Fibroblast of skin of abdomen (primary cell): ENCODE data around the gene METTL23.
"Not testable (repeated sequence)": the region's sequence is repeated elsewhere in the genome, so short reads cannot be mapped to it uniquely, and the experiment has no call there.

Experiments used
- DNase-seq: peaks from one replicate; pipeline ENCODE4 v3.0.0-alpha.2; 2013

METTL23 gene

DNA sequence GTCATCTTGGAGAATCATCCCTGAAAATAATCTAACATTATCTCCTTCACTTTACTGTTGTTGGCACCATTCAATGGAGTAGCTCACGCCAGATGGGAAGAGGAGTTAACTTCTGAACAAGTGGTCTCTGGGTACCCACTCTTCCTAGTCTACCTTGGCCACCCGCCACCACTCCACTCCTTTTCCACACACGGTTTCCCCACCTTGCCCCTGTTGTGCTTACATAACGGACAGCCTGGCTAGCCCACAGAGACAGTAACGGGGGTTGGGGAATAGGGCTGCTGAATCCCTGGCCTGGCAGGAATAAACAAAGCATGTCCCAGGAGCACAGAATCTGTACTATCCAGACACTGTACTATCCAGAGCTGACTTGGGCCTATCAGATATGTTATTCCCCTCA is 12.3 kb upstream of the METTL23 start:
- DNase-seq, result no peak

DNA sequence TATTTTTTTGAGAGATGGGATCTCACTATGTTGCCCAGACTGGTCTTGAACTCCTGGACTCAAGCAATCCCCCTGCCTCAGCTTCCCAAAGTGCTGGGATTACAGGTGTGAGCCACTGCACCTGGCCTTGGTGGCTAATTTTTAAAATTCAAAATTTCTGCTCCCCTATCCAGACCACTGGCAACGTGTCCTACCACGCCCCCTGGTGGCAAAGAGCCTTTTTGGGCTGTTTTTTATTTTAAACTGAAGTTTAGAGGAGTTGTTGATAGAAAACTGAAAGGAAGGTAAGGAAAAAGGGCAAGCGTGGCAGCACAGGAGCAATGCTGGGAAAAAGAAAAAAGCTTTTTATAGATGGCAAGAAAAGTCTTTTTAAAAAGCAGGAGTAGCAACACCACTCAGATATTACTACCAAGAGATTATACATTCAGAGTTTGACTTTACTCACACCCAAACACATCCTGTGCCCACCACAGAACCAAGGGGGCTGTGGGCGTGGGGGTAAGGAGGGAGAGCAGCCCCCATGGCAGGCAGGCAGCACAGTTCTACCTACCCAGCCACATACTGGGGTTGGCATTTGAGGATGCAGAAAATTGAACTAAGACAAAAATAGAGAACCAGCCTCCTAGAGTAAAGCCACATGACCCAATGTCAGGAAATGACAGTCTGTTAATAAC is 11.7 kb upstream of the METTL23 start:
- DNase-seq, result peak; percentile 45

DNA sequence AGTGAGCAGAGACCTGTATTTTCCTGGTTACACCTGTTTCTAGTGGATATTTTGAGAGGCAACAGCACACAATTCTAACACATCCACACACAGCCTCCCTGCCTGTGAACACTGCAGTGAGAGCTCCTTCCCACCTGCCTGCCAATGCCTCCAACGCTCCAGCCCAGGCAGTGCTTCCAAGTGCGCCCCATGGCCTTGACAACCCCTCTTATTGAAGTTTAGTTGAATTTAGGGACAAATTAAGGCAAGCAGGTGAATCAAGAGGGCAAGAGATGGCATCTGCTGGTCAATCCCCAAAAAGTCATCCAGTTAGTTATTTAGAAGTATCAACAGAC is 11.2 kb upstream of the METTL23 start:
- DNase-seq, result no peak

DNA sequence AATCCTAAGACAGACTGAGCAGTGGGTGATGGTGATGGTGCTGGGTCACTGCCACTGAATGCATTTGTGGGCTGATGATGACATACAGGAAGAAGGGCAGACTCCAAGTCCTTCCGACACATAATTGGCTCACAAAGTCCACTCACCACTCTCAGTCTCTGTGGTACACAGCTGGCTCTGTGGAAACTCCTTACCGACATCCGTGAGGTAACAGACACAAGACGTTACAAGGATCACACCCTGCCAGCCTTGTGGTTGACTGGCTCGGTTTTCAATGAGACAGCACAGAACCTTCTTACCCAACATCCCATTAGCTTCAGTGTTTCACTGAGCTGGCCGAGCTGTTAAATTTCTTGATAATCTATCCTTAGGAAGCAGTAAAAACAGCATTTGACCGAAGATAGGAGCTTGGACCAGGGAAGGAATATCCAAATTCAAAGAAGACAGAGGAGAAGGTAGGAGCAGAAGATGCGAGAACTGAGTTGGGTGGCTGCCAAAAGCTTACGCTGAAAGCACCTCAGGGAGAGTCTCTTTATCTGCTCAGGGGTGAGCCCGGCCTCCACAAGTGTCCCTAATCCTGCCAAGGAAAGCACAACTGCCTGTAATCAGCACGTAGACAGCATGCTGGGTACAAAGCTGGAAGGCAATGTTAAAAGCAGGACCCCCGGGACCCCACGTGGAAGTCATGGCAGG is 10.3 kb upstream of the METTL23 start:
- DNase-seq, result peak; percentile 97

DNA sequence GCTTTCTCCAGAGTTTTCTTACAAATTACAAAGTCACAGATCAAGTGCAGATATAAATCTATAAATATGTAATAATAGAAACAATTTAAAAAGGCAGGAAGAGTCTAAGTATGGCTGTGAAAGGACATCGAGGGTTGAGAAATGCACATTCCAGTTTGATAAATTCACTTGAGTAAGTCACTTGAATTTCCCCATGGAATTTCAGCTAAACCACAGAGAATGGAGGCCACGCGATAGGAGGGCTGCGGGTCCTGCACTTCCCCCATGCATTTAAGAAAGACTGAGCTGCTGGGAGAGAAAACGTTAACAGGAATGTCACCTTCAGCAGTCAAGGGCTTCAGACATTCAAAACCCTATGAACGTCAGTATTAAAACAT is 9.8 kb upstream of the METTL23 start:
- DNase-seq, result peak; percentile 92

DNA sequence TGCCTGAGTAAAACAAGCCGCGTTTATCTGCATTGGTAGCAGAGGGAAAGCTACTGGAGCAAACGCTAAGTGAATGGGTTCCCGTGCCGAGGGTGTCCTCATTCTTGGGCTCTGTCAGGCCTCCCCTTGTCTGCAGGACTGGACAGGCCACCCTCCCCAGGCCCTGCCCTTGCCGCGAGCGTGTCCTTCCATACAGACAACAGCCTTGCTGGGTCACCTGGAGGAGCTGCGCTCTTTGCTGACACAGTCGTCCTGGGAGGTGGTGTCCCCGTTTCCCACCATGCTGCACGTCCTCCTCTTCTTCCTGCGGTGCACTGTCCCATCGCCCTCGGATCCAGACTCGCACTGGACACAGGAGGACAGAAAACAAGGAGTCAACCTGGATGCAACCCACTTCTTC is 8.1 kb upstream of the METTL23 start:
- DNase-seq, result no peak

DNA sequence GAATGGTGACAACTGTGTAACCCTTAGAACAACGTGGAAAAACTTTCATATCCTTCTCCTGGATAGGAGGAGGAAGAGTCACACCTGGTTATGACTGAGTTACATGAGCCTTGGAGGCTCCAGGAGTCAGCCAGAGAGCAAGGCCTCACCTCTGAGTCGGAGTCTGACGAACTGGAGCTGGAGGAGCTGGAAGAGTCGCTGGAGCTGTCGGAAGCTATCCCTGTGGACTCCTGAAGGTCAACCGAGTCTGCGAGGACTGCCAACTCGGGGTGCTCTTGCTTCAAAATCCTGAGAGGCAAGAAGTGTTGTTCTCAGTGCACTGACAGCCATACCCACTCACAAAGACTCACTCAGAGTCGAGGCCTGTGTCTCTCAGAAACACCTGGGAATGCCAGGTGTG is 6.4 kb upstream of the METTL23 start:
- DNase-seq, result no peak

DNA sequence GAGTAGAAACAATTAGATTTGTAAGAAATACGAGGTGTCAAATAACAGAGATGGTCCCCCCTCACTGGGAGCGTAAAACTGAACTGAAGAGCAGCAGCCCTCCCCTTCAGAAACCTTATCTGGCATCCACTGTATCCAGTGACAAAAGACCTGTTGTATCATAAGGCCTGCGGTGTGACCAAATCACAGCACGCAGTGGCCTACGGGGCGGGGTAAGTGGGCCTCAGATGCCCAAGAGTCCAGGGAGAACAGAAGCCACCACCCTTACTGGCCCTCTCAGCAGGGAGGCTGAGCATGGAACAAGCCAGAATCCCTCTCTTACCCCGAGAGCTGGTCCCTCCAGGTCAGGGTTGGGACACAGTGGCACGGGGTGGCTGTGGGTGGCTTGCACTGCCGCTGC is 5.7 kb upstream of the METTL23 start:
- no peak for DNase-seq

DNA sequence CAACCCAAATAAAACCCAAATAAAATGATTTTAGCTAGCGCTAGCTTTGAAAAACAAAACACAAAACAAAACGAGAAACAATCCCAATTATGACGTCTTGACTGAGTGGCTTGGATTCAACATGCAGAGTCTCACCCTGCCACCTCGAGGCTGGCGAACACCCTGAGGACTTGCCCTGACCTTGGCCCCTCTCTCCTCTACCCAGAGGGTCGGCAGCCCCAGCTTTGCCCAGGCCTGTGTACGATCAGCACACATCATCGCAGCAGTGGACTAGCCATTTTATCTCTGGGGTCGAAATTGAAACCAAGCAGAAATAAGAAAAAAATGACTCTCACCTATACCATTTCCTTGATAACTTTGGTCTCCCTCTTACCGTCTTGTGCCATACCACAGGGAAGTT is 5.2 kb upstream of the METTL23 start:
- no peak for DNase-seq

DNA sequence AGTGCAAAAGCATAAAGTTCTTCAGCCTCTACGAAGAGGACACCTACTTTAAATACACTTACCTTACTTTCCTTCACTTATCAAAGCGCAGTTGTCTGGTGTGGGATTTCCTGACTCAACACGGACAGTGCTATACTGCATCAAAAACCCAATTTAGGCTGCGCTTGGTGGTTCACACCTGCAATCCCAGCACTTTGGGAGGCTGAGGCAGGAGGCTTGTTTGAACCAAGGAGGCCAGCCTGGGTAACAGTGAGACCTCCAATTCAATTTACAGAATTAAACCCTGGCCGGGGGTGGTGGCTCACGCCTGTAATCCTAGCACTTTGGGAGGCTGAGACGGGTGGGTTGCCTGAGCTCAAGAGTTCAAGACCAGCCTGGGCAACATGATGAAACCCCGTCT is 4.4 kb upstream of the METTL23 start:
- no peak for DNase-seq

DNA sequence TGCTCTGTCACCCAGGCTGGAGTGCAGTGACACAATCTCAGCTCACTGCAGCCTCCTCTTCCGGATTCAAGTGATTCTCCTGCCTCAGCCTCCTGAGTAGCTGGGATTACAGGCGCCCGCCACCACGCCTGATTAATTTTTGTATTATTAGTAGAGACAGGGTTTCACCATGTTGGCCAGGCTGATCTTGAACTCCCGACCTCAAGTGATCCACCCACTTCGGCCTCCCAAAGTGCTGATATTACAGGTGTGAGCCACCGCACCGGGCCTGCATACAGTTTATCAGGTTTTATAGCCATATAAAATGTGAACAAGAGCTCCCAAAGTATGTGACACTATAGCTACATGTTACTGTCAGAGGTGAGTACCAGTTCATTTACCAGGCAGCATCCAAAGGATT is 3.7 kb upstream of the METTL23 start:
- not testable (repeated sequence) for DNase-seq

DNA sequence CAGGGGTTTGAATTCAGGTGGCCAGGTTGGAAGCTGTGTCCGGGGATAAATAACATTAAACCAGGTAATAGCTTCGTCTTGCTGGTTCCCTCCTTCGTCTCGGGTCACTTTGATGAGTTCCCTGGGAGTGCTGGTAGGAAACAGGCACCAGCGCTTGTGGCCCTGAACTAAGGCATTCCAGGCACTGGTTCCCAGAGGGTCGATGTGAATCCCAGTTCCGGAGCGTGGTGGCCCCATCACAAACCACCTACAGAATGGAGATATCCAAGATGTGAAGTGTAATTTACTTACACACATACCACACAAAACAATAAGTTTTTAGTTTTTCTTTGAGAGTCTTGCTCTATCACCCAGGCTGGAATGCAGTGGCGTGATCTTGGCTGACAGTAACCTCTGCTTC is 2.8 kb upstream of the METTL23 start:
- no peak for DNase-seq

DNA sequence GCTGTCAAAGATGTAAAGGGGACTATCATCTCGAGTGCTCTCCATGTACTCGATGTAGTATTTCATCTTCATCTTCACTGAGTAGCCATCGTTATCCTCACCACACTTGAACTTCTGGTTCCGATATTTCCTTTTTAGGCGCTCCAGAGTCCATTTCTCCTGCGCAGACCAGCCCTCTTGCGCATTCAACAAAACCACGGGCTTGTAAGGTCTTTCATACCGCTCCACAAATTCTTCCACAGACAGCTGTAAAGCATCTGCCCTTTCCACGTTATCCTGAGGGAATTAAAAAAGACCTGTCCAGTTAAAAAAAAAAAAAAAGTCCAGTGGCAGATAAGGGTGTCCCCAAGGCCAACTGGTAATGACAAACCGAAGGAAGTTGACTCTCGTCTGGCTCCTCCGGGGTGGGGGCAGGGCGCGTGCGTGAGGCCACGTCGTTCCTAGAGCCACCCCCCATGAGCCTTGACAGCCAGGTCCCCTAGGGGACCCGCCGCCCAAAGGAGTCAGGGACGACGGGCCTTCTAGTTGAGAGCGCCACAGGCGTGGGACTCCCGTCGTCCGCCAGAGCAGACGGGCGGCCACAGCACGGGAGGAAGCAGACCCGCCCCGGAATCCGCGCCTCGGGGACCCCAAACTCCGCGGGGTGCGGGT is 934 bp upstream of the METTL23 start:
- no peak for DNase-seq

DNA sequence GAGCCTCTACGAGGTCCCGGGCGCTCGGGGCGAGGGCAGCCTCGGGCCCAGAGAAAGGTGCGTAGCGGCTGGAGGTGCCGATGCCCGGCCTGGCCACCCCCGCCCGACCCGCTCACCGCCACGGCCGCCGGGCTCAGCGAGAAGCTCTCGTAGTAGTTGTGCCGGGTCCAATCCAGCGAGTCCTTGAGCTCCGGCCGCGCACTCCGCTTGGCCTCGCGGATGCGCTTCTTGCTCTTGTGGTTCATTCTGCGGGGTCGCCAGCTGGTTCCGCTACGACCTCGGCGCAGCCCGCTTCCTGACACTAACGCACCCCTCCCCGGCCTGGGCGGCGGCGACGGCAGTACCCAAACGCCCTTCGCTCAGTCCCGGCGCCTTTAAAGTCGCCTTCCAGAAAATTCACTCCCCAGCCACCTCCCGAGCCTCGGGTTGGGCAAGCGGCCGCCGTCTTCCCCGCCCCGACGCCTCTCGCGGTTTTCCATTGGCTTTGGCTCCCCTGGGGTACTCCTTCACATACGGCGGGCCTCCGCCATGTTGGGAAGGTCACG is 336 bp upstream of the METTL23 start, which contains the start of gene JMJD6:
JMJD6 (minus strand) TSS at position 376 of the 545 bp plus-strand sequence; CDS start at position 245, 131 bp downstream.
- peak; percentile 96 for DNase-seq

DNA sequence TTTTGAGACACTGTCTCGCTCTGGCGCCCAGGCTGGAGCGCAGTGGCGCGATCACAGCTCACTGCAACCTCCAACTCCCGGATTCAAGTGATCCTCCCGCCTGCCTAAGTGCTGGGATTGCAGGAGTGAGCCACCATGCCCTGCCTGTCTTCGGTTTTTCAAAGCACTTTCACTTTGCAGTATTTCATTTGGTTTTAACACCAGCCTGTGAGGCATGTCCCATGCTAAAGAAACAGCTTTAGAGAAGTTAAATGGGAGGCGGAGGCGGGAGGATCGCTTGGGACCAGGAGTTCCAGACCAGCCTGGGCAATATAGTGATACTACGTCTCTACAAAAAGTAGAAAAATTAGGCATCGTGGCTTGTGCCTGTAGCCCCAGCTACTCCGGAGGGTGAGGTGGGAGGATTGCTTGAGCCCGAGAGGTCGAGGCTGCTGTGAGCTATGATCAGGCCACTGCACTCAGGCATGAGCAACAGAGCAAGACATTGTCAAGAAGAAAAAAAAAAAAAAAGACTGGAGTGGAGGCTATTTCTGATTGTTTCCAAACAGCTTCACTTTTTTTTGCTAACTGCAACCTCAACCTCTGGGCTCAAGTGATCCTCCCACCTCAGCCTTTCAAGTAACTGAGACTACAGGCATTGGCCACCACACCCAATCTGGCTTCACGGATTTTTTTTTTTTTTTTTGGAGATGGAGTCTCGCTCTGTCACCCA is 1.3 kb downstream of the METTL23 start:
- DNase-seq, result no peak

DNA sequence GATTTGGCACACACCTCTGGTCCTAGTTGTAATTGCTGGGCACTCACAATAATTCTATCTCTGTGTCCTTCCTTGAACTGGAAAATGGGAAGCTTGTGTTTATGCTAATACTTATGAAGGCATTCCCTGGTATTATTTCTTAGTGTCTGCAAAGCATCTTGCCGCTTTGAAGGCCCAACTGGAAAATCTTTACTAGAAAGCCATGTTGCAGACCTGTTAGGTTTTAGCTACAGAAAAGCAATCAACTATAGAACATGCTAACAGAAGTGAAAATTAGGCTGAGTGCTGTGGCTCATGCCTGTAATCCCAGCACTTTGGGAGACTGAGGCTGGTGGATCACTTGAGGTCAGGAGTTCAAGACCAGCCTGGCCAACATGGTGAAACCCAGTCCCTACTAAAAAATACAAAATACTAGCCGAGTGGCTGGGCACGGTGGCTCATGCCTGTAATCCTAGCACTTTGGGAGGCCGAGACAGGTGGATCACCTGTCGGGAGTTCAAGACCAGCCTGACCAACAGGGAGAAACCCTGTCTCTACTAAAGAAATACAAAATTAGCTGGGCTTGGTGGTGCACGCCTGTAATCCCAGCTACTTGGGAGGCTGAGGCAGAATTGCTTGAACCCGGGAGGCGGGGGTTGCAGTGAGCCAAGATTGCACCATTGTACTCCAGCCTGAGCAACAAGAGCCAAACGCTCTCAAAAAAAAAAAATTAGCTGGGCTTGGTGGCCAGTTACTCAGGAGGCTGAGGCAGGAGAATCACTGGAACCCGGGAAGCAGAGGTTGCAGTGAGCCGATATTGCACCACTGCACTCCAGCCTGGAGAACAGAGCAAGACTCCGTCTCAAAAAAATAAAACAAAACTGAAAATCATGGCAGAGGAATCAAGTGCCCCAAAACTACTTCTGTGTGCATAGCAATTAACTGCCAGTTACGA is 5.4 kb downstream of the METTL23 start:
- not testable (repeated sequence) for DNase-seq

DNA sequence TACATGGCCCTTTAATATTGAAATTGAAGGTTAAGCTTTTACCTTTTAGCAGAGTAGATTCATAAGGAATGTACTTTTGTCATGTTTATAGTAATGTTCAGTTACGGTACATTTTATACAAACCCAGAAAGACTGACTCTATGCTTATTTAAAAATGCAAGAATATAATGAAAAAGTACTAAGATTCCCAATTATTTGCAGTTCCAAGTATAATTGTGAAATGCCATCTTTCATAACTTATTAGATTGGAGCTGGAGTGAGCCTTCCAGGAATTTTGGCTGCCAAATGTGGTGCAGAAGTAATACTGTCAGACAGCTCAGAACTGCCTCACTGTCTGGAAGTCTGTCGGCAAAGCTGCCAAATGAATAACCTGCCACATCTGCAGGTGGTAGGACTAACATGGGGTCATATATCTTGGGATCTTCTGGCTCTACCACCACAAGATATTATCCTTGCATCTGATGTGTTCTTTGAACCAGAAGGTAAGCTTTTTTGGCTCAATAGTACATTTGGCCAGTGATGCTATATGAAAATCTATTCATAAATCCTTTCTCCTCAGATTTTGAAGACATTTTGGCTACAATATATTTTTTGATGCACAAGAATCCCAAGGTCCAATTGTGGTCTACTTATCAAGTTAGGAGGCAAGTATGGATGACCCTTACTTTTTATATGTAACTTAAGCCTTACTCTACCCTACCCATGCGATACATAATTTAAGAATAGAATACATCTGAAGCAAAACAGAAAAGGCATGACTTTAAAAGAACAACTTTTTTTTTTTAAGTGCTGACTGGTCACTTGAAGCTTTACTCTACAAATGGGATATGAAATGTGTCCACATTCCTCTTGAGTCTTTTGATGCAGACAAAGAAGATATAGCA is 6.3 kb downstream of the METTL23 start:
- DNase-seq, result no peak

DNA sequence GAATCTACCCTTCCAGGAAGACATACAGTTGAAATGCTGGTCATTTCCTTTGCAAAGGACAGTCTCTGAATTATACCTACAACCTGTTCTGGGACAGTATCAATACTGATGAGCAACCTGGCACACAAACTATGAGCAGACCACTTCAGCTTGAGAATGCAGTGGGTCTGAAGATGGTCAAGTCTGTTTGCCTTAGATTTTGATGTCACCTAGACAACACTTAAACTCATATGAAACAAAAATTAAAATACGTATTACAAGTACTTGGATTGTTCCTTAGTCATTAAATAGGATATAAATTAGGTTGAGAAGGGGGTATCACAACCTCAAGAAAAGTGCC is 6.9 kb downstream of the METTL23 start:
- no peak for DNase-seq

DNA sequence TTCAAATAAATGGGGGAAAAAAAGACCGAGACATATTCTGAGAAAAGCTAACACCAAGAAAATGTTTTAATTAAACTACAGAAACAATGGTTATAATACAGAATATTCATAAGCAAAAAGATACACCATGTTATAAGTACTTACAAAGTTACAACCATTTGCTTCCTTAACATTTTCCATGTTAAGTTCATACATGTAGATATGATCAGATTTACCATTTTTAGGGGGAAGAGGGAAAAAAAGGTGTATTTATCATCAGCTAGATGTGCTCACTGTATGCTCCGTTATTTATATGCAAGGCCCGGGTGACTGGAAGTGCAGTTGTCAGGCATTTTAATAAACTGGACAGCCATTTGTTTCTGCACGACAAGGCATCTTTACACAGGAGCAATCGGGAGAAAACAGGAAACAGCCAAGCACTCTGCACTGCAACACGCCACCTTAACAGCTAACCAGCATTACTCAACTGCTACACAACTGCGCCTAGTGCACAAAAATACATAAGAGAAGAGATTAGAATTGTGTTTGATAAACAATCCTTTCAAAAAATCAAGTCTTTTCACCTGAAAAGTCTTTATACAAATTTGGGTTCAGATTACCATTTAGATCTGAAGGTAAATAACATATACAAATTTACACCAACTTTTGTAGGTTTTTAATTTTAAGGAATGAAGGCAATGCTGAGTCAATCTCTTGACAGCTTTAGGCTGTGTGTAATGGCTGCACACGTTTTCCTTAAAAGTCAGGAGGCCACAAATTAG is 7.6 kb downstream of the METTL23 start:
- DNase-seq, result no peak

DNA sequence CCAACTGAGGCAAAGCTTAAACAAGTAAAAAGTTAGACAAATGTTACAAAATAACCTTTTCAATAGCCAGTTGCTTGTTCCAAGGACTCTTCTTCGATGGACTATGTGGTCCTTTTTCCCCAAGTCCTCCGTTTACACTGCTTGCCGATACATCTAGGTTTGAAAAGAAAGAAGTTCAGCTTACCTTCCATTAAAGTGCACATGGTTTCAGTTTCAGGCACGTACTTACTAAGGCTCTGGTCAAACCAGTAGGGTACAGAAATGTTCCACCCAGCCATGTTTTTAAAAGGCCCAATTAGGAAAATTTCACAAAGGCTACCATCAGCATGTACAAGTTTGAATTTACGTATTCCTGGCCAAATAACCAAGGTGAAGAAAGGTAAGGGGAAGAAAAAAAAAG is 8.4 kb downstream of the METTL23 start:
- no peak for DNase-seq
